Suprapubic skin (tissue), 3 donors: Measurements from ENCODE around the gene CHST15.

Experiments
- CTCF ChIP-seq, 2 donors: fragments of 200-600 bp in 1 of 2; fragments of 450-650 bp in 1 of 2; sonication (generic) in 1 of 2; IDR thresholded peaks; one replicate each; pipeline ENCODE4 v1.5.1; 2016 to 2019; ENCODE audit warnings: antibody characterized with exemption in 2 of 2, mild to moderate bottlenecking in 1 of 2, moderate library complexity in 1 of 2
- POLR2A ChIP-seq, 2 donors: fragments of 450-650 bp; IDR thresholded peaks; one replicate each; pipeline ENCODE4 v1.6.1; 2017; ENCODE audit warnings: antibody characterized with exemption in 2 of 2, mild to moderate bottlenecking in 2 of 2, moderate library complexity in 2 of 2

- no peak for TF ChIP-seq CTCF (IDR thresholded peaks at IDR 0.05)
- TF ChIP-seq POLR2A (IDR thresholded peaks at IDR 0.05) = no peak
Observed at GRCh38 chr10:124059551-124059950, 33.8 kb downstream of the CHST15 start.
